Measurements from ENCODE around the gene MTMR3. TPM values are rescaled to one million over a fixed set of nuclear protein-coding genes. Genes with fewer than 3 reads are reported as not detected.

MTMR3 gene
- polyA plus RNA-seq, 1 of the 3 experiments (the other 2 are of a cell fraction): 20.4 TPM

DNA sequence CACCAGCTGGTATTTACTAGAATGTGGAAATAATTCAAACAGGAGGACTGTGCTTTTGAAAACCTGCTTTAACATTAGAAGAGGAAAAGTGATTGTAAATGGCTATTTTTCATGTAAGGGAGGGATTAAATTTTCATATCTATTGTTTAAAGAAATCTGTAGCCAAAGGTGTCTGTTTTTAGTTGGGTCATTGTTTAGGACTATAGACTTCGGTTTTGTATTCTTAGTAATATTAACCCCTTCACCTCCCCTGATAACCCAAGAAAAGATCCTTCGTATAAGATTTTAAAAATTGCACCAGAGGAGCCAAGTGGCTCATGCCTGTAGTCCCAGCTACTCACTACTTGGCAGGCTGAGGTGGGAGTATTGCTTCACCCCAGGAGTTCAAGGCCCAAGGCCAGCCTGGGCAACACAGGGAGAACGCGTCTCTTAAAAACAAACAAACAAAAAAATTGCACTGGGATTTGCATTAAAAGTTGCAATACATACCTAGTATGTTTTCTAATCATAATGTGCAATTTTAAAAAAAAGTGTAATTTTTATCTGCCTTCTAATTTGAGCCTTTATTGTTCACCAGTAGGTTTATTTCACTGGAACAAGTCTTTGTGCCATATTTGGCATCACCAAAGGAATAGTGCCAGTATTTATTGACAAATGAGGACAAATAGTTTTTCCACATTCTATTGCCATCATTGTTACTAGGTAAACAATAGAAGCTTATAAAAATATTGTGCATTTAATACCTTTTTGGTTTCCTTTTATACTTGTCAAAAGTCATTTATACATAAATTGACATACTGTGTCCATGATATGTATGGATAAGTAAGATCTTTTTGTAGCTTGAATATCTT is 34.3 kb downstream of the MTMR3 start:
- Histone ChIP-seq H2AFZ (ENCODE audit: low read depth) (no peak overlapping the region), H4K20me1 (ENCODE audit: insufficient read depth) (peaks cover 79% of the 10 kb centered on the region), H3K36me3 (replicated peaks in 1 of 2; ENCODE audit: control insufficient read depth in 1 of 2, insufficient read depth in 2 of 2, low read length in 1 of 2) (peaks cover 0 to 3% of the 10 kb centered on the region in 2 experiments), H3K27me3 (ENCODE audit: insufficient read depth) (no peaks in the 10 kb centered on the region), H3K4me3 (ENCODE audit: low read depth in 2 of 2, low read length in 1 of 2) (no peak overlapping the region), H3K4me2 (no peak overlapping the region), H3K27ac (ENCODE audit: low read depth in 2 of 2, low read length in 1 of 2) (no peak overlapping the region), H3K9me3 (no peaks in the 10 kb centered on the region), H3K4me1 (ENCODE audit: control insufficient read depth in 1 of 2, insufficient read depth in 2 of 2, low read depth in 1 of 2, low read length in 1 of 2) (peaks cover 0 to 35% of the 10 kb centered on the region in 2 experiments), H3K9ac (no peak overlapping the region), H3K79me2 (ENCODE audit: insufficient read depth) (peaks cover 90% of the 10 kb centered on the region), H3F3A (replicated peaks; ENCODE audit: insufficient read depth) (peaks cover 28% of the 10 kb centered on the region), H3K9me2 (no peaks in the 10 kb centered on the region)
- 74% methylated on average over 4 of the region's 4 CpGs for WGBS (ENCODE audit: low lambda C conversion rate)
- no peak for DNase-seq
- ChIA-PET CTCF (no interaction called here), POLR2A (interaction anchor here (1.7 kb wide), 1 partner anchor 34 kb away, joined by 4 read pairs; no protein-coding TSS in a partner anchor)
- TF ChIP-seq FOXM1 (IDR thresholded peaks at IDR 0.05; ENCODE audit: low read depth) (no peak), RFX5 (IDR thresholded peaks at IDR 0.05; ENCODE audit: low read length) (peak; percentile 83)

DNA sequence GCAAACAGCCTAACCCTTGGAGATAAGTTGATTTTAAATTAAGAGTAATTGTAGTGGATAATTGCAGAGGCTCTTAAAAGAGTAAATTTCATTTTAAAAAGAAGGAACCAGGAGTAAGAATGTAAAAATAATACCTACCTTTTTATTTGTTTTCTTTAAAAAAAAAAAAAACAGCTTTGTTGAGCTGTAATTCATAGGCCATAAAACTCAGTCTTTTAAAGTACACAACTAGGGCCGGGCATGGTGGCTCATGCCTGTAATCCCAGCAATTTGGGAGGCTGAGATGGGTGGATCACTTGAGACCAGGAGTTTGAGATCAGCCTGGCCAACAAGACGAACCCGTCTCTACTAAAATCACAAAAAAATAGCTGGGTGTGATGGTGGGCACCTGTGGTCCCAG is 42.4 kb downstream of the MTMR3 start:
- CTCF ChIA-PET: interaction anchor here (0.6 to 1.2 kb wide), 4 partner anchors 9 to 99 kb away, joined by 3 to 4 read pairs (median 3); no protein-coding TSS in a partner anchor
- no peak overlapping the region for H3K4me3 ChIP-seq (ENCODE audit: low read depth in 2 of 2, low read length in 1 of 2)
- WGBS (ENCODE audit: low lambda C conversion rate): 97% methylated on average over 3 of the region's 3 CpGs
- no peaks in the 10 kb centered on the region for H3K27me3 ChIP-seq (ENCODE audit: insufficient read depth)
- peaks cover 97% of the 10 kb centered on the region for H3K79me2 ChIP-seq (ENCODE audit: insufficient read depth)
- H3K4me2 ChIP-seq: no peak overlapping the region
- DNase-seq: no peak
- no peaks in the 10 kb centered on the region for H3K9me2 ChIP-seq
- no peak overlapping the region for H3K9ac ChIP-seq
- H3K36me3 ChIP-seq (replicated peaks in 1 of 2; ENCODE audit: control insufficient read depth in 1 of 2, insufficient read depth in 2 of 2, low read length in 1 of 2): peaks cover 0 to 6% of the 10 kb centered on the region in 2 experiments
- peaks cover 69% of the 10 kb centered on the region for H4K20me1 ChIP-seq (ENCODE audit: insufficient read depth)
- no peak overlapping the region for H3K27ac ChIP-seq (ENCODE audit: low read depth in 2 of 2, low read length in 1 of 2)
- H2AFZ ChIP-seq (ENCODE audit: low read depth): no peak overlapping the region
- POLR2A ChIA-PET: no interaction called here
- H3K4me1 ChIP-seq (ENCODE audit: control insufficient read depth in 1 of 2, insufficient read depth in 2 of 2, low read depth in 1 of 2, low read length in 1 of 2): peaks cover 0 to 2% of the 10 kb centered on the region in 2 experiments; a peak in 1 of 4 replicates
- TF ChIP-seq EZH2phosphoT487 (IDR thresholded peaks at IDR 0.05; ENCODE audit: borderline replicate concordance, low read depth) (no peak), RAD21 (IDR thresholded peaks at IDR 0.05; ENCODE audit: low read length) (no peak), TEAD4 (IDR thresholded peaks at IDR 0.05; ENCODE audit: borderline replicate concordance, insufficient read depth) (no peak), RCOR1 (IDR thresholded peaks at IDR 0.05; ENCODE audit: low read length) (no peak), TCF12 (IDR thresholded peaks at IDR 0.05) (no peak), NRF1 (IDR thresholded peaks at IDR 0.05; ENCODE audit: low read depth, low read length) (no peak), YY1 (IDR thresholded peaks at IDR 0.05; ENCODE audit: low read depth) (no peak), CHD2 (IDR thresholded peaks at IDR 0.05; ENCODE audit: low read length, partially characterized antibody) (no peak), TAF1 (IDR thresholded peaks at IDR 0.05; ENCODE audit: borderline replicate concordance, low read depth, low read length) (no peak), GATA2 (CRISPR knock-in tag; IDR thresholded peaks at IDR 0.05) (no peak)
- TF ChIP-seq, protein P1, sequence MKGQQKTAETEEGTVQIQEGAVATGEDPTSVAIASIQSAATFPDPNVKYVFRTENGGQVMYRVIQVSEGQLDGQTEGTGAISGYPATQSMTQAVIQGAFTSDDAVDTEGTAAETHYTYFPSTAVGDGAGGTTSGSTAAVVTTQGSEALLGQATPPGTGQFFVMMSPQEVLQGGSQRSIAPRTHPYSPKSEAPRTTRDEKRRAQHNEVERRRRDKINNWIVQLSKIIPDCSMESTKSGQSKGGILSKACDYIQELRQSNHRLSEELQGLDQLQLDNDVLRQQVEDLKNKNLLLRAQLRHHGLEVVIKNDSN (IDR thresholded peaks at IDR 0.05; ENCODE audit: borderline replicate concordance, low read depth): no peak
- TF ChIP-seq, protein P2, sequence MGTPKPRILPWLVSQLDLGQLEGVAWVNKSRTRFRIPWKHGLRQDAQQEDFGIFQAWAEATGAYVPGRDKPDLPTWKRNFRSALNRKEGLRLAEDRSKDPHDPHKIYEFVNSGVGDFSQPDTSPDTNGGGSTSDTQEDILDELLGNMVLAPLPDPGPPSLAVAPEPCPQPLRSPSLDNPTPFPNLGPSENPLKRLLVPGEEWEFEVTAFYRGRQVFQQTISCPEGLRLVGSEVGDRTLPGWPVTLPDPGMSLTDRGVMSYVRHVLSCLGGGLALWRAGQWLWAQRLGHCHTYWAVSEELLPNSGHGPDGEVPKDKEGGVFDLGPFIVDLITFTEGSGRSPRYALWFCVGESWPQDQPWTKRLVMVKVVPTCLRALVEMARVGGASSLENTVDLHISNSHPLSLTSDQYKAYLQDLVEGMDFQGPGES (IDR thresholded peaks at IDR 0.05; ENCODE audit: low read depth, low read length): no peak
- TF ChIP-seq, protein P3, sequence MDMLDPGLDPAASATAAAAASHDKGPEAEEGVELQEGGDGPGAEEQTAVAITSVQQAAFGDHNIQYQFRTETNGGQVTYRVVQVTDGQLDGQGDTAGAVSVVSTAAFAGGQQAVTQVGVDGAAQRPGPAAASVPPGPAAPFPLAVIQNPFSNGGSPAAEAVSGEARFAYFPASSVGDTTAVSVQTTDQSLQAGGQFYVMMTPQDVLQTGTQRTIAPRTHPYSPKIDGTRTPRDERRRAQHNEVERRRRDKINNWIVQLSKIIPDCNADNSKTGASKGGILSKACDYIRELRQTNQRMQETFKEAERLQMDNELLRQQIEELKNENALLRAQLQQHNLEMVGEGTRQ (IDR thresholded peaks at IDR 0.05; ENCODE audit: borderline replicate concordance, low read depth, low read length): no peak
- no peaks in the 10 kb centered on the region for H3F3A ChIP-seq (replicated peaks; ENCODE audit: insufficient read depth)
- 0 out of 2 replicates have a peak, but pooled peaks cover 4% of the 10 kb centered on the region for H3K9me3 ChIP-seq
